Activated CD4-positive, alpha-beta T cell treated with anti-CD3 and anti-CD28 coated beads, Interleukin-2, amount 50 U/mL, for 1 hour (primary cell): ENCODE measurements around the gene HTR3B.
"Not testable (repeated sequence)": the region's sequence is repeated elsewhere in the genome, so short reads cannot be mapped to it uniquely, and the experiment has no call there.

Experiments
- DNase-seq: peaks from one replicate; pipeline ENCODE4 v3.0.0-alpha.2; 2020

Gene HTR3B, protein sequence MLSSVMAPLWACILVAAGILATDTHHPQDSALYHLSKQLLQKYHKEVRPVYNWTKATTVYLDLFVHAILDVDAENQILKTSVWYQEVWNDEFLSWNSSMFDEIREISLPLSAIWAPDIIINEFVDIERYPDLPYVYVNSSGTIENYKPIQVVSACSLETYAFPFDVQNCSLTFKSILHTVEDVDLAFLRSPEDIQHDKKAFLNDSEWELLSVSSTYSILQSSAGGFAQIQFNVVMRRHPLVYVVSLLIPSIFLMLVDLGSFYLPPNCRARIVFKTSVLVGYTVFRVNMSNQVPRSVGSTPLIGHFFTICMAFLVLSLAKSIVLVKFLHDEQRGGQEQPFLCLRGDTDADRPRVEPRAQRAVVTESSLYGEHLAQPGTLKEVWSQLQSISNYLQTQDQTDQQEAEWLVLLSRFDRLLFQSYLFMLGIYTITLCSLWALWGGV

DNA sequence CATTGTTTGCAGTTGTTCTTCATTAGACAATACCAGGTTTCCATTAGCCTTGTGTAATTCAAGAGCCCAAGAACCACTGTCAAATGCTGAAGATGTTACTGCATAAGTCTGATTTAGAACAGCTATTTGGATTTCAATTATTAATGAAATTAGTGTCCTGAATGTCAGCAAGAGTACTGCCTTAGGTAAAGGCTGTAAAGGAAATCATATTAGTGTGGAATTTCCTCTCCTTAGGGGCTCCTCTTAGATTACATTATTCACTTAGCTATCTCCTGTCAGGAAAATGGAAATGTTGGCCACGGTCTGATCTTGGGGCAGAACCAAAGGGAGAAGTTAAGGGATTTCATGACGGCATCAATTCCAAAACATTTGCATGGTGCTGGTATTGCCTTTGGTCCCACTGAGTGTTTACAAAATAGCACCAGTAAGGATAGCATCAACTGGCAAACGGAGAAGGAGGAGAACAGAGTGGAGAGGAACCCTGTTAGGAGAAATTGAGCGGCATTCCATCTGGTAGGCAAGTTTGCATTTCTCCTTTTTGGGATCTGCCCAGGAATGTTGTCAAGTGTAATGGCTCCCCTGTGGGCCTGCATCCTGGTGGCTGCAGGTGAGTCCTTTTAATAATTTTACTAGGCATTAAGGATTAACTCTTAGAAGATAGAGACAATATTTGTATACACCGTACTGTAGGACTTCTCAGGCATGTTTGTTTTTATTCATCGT is at the start of gene HTR3B:
TSS of gene HTR3B (plus strand) at position 418 of the 723 bp plus-strand sequence. CDS start at position 556, 138 bp downstream.
- DNase-seq = no peak

DNA sequence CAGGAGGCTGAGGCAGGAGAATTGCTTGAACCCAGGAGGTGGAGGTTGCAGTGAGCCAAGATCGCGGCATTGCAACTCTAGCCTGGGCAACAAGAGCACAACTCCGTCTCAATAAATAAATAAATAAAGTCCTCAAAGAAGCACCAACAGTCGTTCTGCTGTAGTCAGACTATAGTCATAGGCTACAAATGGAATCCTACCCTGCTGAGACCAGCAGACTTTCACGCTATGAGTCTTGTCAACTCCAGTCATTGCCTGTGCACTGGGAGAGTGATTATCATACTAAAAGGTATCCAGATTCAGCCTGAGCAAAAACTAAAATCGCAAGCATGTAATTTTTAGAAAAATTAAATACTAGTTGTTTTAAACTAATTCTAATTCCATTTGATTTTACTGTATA is 48.8 kb upstream of the HTR3B start:
- DNase-seq = no peak

DNA sequence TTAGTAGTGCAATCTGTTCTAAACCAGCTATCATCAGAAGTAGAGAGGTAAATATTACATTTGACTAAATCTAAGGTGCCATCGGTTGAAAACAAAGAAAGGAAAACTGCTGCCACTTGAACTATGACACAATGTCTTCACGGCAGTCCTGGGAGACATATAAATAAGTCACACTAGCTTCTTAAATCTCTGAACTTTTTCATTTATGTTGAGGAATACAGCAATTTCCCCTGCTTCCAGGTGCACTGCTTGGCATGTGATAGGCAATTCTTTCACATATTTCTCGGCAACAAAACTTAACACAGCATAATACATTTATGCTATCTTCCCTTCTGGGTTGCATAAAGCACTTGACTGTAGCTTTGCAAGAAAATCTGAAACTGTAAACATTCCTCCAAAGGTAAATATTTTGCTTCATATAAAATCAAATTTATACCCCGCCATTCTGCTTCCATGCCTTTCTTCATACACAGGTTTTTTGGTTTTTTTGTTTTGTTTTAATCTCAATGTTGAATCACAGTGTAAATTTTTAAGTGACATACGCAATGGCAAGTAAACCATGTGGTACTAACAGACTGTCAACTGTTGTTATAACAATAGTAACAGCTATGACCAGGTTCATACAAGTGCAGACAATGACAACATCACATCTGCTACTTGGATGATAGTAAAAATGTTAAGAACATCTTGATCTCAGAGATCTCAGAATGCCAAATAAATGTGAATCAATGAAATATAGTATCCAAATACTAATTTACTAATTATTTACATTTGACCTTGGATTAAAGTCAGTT is 47.4 kb upstream of the HTR3B start:
- DNase-seq = no peak

DNA sequence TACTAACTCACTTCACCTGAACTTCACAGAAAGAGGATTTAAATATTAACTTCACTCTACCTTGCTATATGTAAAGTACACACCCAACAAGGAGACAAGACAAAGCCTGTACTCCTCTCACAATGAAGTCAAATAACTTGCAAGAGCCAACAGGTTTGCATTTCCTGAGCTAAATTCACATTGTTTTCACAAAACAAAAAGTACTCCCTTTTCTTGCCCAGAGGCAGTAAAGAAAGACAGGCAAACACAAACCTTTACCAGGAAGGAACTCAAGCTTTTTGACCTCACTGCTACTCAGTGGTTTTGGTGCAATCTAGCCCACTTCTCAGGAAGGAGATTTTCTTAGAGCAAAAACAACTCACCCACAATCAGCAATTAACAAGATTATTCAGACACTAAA is 44.9 kb upstream of the HTR3B start:
- DNase-seq = no peak

DNA sequence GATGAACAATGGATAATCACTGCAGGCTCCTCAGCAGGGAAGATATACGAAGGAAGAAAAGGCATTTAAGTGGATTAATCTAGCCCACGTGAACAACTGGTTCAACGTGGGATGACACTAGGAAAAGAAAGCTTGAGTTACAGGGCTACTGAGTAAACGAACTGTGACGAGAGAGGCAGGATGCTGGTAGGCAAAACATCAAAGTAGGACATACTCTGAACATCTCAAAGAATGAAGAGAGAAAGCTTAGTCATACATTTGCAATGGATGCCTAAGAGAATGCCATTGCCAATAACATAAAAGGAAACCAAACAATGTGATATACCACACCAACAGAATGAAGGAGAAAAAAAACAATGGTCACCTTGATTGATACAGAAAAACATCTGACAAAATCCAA is 42.2 kb upstream of the HTR3B start:
- no peak for DNase-seq

DNA sequence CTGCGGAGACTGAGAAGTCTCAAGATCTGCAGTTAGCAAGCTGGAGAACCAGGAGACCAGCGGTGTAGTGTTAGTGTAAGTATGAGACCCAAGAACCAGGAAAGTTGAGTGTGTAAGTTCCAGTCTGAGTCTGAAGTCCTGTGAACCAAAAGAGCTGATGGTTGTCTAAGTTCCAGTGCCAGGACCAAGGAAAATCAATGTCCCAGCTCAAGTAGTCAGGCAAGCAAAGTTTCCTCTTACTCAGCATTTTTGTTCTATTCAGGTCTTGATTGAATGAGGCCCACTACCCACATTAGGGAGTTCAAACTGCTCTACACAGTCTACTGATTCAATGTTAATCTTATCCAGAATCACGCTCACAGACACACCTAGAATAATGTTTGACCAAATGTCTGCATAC is 40.2 kb upstream of the HTR3B start:
- DNase-seq = no peak

DNA sequence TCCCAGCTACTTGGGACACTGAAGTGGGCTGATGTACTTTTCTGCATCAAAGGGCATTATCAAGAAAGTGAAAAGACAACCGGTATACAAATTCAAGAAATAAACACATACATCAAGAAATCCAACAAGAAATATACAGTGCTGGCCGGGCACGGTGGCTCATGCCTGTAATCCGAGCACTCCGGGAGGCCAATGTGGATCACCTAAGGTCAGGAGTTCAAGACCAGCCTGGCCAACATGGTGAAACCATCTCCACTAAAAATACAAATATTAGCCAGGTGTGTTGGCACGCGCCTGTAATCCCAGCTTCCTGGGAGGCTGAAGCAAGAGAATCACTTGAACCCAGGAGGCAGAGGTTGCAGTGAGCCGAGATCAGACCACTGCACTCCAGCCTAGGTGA is 38.7 kb upstream of the HTR3B start:
- no peak for DNase-seq

DNA sequence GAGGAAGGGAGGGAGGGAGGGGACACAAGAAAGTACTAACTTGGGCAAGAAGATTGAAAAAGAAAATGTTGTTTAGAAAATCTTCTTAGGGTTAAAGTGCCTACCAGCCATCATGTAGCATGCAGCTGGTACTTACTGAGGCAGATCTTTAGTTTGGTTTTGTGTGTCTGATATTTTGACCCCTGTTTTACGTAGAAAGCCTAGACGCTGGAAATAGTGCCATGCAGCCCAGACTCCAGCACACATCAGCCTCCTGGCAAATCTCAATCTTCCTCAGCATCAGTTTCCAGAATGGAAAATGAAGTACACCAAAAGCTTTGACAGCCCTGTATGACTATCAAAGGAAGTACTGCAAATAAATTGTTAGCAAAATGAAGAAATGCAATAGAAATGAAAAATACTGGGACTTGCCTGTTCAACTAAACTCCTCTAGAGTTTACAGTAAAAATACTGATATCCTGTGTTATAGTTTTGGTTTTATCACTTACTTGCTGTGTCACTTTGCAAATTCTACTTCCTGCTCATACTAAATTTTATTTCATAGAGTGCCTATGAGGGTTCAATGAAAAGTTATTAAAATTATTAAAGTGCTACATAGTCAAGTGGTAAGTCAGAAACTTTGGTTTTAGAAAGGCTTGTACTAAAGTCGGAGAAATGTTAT is 36.6 kb upstream of the HTR3B start:
- no peak for DNase-seq

DNA sequence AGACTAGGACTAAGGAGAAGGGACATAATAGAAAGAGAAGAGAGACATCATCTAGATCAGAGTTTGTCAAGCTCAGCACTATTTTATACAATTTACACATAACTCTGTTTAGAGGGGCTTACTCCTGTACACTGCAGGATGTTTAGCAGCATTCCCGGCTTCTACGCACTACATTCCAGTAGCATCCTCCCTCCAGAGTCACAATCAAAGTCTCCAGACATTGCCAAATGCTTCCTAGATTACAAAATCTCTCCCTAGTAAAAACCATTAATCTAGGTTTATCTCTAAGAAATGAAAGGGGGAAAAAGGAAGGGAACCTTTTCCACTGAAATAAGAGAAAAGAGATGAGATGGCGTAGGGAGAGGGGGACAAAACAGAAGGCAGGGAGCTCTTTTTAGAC is 33.3 kb upstream of the HTR3B start:
- no peak for DNase-seq

DNA sequence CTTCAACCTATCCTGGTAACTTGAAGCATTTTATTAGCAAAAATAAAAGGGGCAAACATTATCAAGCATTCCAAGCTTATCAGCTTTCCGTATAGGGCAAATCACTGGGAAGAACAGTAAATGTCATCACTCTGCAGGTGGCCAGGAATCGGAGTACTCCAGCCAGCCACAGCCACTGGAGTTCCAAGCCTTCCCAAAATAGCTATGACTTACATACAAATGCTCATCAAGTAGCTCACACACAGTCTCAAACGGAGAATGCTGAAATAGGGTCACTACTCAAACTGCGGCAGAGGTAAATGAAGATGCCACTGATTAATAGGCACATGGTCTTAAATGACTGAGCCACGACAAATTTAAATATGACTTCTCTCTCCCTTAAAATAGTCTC is 31.4 kb upstream of the HTR3B start:
- no peak for DNase-seq

DNA sequence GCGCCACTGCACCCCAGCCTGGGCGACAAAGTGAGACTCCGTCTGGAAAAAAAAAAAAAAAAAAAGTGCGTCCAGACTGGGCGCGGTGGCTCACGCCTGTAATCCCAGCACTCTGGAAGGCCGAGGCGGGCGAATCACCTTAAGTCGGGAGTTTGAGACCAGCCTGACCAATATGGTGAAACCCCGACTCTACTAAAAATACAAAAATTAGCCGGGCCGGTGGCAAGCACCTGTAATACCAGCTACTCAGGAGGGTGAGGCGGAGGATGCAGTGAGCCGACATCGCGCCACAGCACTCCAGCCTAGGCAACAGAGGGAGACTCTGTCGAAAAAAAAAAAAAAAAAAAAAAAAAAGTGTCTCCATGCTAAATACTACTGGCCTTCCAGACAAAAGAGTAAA is 30.5 kb upstream of the HTR3B start:
- no peak for DNase-seq

DNA sequence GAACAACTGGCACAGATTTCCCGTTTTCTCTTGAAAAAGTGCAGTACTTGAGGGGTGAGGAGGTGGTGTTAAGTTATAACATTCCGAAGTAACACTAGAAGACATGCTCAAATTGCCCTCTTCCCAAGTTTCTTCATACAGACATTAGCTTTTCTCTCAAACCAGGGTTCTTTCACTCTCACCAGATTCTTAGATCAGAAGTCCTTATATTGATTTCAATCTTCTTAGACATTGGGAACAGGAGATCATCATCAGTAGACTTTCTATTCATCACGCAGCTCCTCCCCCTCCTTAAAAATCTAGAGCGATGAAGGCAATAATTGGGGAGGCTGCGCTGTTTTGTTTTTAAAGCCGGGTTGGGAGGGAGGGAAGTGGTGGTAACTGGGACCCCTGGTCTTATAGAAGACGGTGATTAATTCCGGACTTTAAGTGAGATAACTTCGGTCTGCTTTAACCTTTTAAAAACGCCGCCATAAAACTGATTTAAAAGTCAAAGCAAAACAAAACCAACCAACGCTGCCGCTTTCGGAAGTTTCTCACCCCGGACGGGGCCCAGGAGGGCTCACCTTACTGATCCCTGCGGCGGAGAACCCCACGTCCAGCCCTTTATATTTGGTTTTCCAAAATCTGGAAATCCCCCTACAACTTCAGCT is 29.9 kb upstream of the HTR3B start:
- no peak for DNase-seq

DNA sequence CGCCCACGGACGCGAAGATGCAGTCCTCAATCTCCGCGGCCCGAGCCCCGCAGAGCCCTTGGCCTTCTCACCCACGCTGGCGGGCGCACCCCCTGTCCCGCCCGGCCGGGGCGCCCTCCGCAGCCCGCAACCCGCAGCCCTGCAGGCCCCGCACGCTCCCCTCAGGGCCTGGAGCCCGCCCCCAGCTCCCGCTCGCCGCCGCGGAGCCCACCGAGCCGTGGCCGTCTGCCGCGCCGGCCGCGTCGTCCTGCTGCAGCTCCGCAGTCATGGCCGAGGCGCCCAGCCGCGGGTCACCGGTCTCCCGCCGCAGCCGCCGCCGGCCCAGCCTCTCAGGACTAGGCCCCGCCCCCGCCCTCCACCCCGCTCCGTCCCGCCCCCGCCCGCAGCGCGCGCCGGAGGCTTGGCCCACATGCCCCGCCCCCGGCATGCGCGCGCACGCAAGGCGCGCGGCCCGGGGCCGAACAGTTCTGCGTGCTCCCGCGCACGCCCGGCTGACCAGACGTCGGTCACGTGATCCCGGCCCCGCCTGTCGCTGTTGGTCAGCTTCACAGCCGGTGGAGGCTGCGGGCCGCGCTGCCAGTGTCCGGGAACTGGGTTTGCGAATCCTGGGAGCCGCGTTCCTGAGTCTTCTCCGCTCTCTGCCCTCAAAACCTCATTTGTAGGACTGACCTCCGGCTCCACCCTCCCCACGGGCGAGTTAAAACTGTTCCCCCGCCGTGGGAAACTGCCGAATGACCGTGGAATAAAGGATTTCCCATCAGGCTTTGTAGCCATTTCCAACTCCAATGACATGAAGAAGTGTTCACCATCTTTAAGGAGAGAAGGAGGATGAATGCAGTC is 29.1 kb upstream of the HTR3B start, which contains the start of gene USP28:
TSS of gene USP28 (minus strand) at position 339 of the 840 bp plus-strand sequence. CDS start at position 268, 71 bp downstream.
- DNase-seq = peak; percentile 67

DNA sequence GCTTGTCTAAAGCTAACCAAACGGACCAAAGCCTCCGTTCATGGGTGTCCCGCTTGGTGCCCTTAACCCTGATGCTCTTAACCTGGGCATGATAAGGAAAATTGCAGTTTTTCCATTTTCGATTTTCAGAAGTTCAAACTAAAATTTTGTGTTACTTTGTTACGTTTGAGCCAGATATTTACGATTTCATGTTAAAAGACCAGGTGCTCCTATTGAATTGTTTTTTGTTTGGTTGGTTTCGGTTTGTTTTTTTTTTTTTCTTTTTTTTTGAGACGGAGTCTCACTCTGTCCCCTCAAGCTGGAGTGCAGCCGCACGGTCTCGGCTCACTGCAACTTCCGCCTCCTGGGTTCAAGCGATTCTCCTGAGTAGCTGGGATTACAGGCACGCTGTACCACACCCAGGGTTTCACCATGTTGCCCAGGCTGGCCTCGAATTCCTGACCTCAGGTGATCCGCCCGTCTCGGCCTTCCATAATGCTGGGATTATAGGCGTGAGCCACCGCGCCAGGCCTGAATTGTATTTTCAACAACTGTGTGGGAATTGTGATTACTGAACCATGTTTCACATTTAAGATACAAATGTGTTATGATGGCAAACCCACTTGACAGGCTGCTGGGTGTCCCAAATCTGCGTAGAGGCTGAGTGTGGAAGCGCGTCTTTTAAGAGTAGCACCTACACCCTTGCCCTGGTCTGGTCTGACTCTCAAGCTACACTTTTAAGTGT is 28.4 kb upstream of the HTR3B start:
- DNase-seq = peak; percentile 3

DNA sequence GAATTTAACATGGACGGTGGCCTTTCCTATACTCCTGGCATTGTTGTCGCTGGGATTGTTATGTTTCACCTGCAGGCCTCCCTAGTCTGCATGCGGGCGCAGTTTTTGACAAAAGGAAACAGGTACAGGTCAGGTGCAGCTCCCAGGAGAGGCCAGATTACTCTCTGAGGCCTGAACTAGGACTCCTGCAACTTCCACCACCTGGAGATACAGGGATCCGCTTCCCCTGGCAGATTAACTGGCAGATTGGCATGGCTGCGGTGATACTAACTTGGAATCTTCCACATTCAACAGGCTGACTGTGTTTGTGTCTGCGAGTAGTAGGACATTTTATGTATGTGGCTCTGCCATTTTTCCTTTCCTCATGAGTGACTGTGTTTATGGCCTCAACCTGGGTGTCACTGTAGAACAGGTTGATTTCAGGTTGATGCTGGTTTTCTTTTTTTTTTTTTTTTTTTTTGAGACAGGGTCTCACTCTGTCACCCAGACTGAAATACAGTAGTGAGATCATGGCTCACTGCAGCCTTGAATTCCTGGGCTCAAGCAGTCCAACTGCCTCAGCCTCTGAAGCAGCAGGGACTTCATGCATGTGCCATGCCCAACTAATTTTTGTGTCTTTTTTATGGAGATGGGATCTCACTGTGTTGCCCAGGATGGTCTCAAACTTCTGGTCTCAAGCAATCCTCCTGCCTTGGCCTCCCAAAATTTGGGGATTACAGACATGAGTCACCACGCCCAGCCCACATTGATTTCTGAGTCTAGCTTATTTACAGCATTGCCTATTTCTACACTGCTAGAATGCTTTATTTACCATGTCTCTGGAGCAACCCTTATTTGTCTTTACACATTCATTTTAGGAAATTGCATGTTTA is 27.6 kb upstream of the HTR3B start:
- no peak for DNase-seq

DNA sequence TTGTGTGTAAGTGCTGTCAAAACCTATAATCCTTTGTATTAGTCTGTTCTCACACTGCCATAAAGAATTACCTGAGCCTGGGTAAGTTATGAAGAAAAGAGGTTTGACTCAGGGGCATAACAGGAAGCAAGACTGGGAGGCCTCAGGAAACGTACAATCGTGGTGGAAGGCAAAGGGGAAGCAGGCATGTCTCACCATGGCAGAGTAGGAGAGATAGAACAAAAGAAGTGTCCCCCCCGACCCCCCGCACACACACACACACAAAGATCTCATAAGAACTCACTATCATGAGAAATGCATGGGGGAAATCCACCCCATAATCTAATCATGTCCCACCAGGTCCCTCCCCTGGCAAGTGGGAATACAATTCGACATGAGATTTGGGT is 26.9 kb upstream of the HTR3B start:
- DNase-seq = no peak

DNA sequence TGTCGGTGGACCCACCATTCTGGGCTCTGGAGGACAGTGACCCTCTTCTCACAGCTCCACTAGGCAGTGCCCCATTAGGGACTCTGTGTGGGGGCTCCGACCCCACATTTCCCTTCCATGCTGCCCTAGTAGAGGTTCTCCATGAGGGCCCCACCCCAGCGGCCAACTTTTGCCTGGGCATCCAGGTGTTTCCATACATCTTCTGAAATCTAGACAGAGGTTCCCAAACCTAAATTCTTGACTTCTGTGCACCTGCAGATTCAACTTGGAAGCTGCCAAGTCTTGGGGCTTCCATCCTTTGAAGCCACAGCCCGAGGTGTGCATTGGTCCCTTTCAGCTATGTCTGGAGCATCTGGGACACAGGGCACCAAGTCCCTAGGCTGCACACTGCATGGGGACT is 25.1 kb upstream of the HTR3B start:
- DNase-seq = not testable (repeated sequence)

DNA sequence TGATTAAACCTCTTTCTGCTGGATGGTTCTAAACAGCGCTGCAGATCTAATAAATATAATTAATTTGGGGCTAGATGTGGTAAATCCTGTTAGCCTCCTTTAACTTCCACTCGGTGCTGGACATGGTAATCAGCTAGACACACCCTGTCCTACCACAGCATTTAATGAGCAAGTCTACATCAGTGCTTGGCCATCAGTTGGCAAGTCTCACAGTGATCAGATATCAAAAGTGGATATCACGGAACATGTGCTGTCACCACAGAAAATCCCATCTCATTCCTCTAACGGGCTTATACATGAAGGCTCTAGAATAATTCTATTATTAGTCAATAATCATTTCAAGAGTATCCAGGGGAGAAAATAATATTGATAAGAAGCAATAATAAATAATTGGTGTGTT is 23.6 kb upstream of the HTR3B start:
- DNase-seq = no peak

DNA sequence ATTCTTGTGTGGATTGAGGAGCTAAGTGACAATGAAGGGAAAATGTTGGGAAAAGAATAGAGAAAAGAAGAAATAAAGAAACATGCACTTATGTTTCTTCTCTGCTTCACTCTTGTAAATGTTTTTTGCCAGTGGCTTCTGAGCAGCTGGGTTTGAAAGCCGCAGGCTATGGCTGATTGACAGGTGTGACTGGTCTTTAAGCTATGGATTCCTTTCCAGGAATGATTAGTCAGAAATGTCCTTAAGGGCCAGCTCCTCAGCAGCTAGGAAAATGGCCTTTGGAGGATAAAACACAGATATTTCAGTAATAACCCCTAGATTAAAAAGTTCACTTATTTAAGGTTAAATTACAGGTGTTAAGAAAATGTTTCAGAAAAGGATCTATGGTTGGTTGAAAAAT is 22.7 kb upstream of the HTR3B start:
- no peak for DNase-seq

DNA sequence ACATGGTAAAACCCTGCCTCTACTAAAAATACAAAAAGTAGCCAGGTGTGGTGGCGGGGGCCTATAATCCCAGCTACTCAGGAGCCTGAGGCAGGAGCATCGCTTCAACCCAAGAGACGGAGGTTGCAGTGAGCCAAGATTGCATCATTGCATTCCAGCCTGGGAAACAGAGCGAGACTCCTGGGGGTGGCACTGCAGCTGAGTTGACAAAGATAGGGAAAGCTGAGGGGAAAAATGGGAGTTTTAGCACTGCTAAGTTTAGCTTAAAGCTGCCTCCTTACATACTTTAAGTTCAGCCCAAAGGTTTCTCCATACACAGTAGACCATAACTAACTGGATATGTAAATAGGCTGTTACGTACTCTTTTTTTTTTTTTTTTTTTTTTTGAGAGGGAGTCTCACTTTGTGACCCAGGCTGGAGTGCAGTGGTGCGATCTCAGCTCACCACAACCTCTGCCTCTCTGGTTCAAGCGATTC is 20.2 kb upstream of the HTR3B start:
- no peak for DNase-seq
